SK-N-MC (cell line): ENCODE data around the gene GLUD1.

Source experiments
- FOXP2 ChIP-seq: optimal IDR thresholded peaks from 2 replicates; pipeline ENCODE3; 2011; ENCODE audit warnings: mild to moderate bottlenecking, moderate library complexity; ENCODE audit not compliant: insufficient read depth; ENCODE audit errors: extremely low read length, control extremely low read depth
- POLR2AphosphoS5 ChIP-seq: IDR thresholded peaks from 2 replicates; pipeline ENCODE4 v1.6.1; 2012; ENCODE audit warnings: mild to moderate bottlenecking, low read depth, low read length, borderline replicate concordance

DNA sequence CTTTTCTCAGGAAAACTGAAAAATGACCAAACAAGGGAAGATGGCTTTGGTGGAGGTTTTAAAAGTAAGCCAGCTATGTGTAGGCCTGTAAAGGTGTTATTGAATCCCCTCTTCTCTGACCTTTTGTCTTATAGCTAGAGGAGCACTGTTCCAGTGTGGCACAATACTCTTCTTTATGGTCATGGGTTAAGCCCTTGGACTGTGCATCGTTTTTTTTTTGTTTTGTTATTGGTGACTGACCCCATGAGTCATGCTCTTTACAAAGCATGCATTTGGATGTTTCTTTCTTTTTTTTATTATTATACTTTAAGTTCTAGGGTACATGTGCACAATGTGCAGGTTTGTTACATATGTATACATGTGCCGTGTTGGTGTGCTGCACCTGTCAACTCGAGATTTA is 94.2 kb downstream of the GLUD1 start:
- TF ChIP-seq POLR2AphosphoS5 (no peak), FOXP2 (no peak)
